Measurements from ENCODE around the gene KCNAB1. TPM values are rescaled to one million over a fixed set of nuclear protein-coding genes. Genes with fewer than 3 reads are reported as not detected.
"Not testable (repeated sequence)": the region's sequence is repeated elsewhere in the genome, so short reads cannot be mapped to it uniquely, and the experiment has no call there.

KCNAB1 gene
- total RNA-seq, result not detected in 2 replicates

- intact Hi-C loops (cut with micrococcal nuclease), result no loop called here
- H3K4me1 Mint-ChIP-seq, result no peaks in the 10 kb centered on the region
- H3K36me3 Mint-ChIP-seq (ENCODE audit: low read depth), result no peaks in the 10 kb centered on the region
- H3K9me3 Mint-ChIP-seq, result no peaks in the 10 kb centered on the region
- ChIA-PET POLR2A (no interaction called here), CTCF (no interaction called here)
- no peak for ATAC-seq (ENCODE audit: low read depth)
- TF ChIP-seq, protein P1, sequence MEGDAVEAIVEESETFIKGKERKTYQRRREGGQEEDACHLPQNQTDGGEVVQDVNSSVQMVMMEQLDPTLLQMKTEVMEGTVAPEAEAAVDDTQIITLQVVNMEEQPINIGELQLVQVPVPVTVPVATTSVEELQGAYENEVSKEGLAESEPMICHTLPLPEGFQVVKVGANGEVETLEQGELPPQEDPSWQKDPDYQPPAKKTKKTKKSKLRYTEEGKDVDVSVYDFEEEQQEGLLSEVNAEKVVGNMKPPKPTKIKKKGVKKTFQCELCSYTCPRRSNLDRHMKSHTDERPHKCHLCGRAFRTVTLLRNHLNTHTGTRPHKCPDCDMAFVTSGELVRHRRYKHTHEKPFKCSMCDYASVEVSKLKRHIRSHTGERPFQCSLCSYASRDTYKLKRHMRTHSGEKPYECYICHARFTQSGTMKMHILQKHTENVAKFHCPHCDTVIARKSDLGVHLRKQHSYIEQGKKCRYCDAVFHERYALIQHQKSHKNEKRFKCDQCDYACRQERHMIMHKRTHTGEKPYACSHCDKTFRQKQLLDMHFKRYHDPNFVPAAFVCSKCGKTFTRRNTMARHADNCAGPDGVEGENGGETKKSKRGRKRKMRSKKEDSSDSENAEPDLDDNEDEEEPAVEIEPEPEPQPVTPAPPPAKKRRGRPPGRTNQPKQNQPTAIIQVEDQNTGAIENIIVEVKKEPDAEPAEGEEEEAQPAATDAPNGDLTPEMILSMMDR (IDR thresholded peaks at IDR 0.05), result no peak
- DNase-seq, result no peak
- no peak within 1 kb of the TSS for H3K4me3 Mint-ChIP-seq
- H3K27ac Mint-ChIP-seq, result no peak within 1 kb of the TSS
- H3K27me3 Mint-ChIP-seq, result no peaks in the 10 kb centered on the region
Observed at GRCh38 chr3:156120528-156121251, at the start of gene KCNAB1. KCNAB1 (plus strand) TSS chr3:156120578.

DNA sequence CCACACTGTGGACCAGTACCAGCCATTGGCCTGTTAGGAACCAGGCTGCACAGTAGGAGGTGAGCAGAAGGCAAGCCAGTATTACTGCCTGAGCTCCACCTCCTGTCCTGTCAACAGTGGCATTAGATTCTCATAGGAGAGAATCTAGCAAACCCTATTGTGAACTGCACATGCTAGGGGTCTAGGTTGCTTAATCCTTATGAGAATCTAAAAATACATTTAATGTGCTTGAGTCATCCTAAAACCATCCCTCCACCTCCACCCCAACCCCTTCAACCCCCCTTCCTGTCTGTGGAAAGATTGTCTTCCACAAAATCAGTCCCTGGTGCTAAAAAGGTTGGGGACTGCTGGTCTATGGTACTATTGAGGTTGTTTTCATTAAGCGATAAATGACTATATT lies 49.3 kb upstream of the KCNAB1 start:
- intact Hi-C loops (cut with micrococcal nuclease), result no loop called here
- ATAC-seq (ENCODE audit: low read depth), result no peak

GRCh38 chr3:156072950-156073657 lies 47.3 kb upstream of the KCNAB1 start:
- POLR2A ChIA-PET; H3K4me3 Mint-ChIP-seq; H3K36me3 Mint-ChIP-seq (ENCODE audit: low read depth); DNase-seq; H3K4me1 Mint-ChIP-seq; CTCF ChIA-PET; ATAC-seq (ENCODE audit: low read depth); H3K9me3 Mint-ChIP-seq; intact Hi-C loops (cut with micrococcal nuclease); H3K27ac Mint-ChIP-seq: not testable (repeated sequence)
- peaks cover 17% of the 10 kb centered on the region for H3K27me3 Mint-ChIP-seq

More for the DNA sequence above, 49.3 kb upstream of the KCNAB1 start:
- H3K4me3 Mint-ChIP-seq, result no peak overlapping the region
- ChIA-PET CTCF (no interaction called here), POLR2A (no interaction called here)
- peaks cover 19% of the 10 kb centered on the region for H3K27me3 Mint-ChIP-seq
- no peaks in the 10 kb centered on the region for H3K36me3 Mint-ChIP-seq (ENCODE audit: low read depth)
- TF ChIP-seq, protein P1 (IDR thresholded peaks at IDR 0.05), result no peak
- DNase-seq, result no peak
- H3K27ac Mint-ChIP-seq, result no peak overlapping the region
- H3K9me3 Mint-ChIP-seq, result peaks cover 2% of the 10 kb centered on the region
- no peaks in the 10 kb centered on the region for H3K4me1 Mint-ChIP-seq

DNA sequence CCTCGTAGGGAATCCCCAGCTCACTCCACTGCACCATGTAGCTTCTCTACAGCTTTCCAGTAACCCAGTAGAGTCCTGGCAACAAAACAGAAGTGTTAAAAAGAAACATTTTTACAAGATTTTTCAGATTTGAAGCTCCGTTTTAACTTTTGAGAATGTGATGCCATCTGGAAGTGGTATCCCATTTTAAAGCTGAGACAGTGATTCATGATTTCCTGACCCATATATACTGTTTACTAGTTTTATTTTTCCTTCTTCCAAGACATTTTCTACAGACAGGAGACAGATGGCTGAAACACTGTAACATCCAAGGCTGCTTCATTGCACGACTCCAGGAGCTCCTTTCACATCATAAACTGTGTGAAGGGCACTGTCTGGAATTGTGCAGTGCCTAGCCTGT lies 30.3 kb upstream of the KCNAB1 start:
- ChIA-PET CTCF (no interaction called here), POLR2A (no interaction called here)
- Mint-ChIP-seq H3K27ac (no peak overlapping the region), H3K27me3 (peaks cover 4% of the 10 kb centered on the region), H3K36me3 (ENCODE audit: low read depth) (no peaks in the 10 kb centered on the region), H3K4me1 (no peaks in the 10 kb centered on the region), H3K4me3 (no peak overlapping the region), H3K9me3 (no peaks in the 10 kb centered on the region)
- DNase-seq (no peak), ATAC-seq (ENCODE audit: low read depth) (no peak)
- intact Hi-C loops (cut with micrococcal nuclease), result no loop called here
- TF ChIP-seq, protein P1 (IDR thresholded peaks at IDR 0.05), result no peak

DNA sequence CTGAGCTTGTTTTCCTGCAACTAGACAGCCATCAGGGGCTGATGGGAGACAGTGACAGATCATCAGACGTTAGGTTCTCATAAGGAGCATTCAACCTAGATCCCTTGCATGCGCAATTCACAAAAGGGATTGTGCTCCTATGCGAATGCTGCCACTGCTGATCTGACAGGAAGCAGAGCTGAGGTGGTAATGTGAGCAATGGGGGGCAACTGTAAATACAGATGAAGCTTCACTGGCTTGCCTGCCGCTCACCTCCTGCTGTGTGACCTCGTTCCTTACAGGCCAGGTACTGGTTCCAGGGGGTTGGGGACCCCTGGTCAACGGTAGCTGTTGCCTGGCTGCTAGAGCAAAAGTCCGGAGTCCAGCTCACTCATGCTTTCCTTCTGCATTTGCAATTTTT lies 26.4 kb upstream of the KCNAB1 start:
- no peaks in the 10 kb centered on the region for H3K4me1 Mint-ChIP-seq
- no peak overlapping the region for H3K27ac Mint-ChIP-seq
- POLR2A ChIA-PET, result no interaction called here
- no peak for DNase-seq
- intact Hi-C loops (cut with micrococcal nuclease), result no loop called here
- TF ChIP-seq, protein P1 (IDR thresholded peaks at IDR 0.05), result no peak
- H3K36me3 Mint-ChIP-seq (ENCODE audit: low read depth), result no peaks in the 10 kb centered on the region
- no peak overlapping the region for H3K4me3 Mint-ChIP-seq
- H3K27me3 Mint-ChIP-seq, result peaks cover 4% of the 10 kb centered on the region
- H3K9me3 Mint-ChIP-seq, result no peaks in the 10 kb centered on the region
- CTCF ChIA-PET, result no interaction called here
- no peak for ATAC-seq (ENCODE audit: low read depth)

Measured in activated B cell treated with CpG ODN at 0.5 μM for 24 hours (primary cell).